PC-3 (cell line): ENCODE measurements around the gene CRAMP1. TPM values are rescaled to one million over a fixed set of nuclear protein-coding genes. Genes with fewer than 3 reads are reported as not detected.

Source experiments
- ATAC-seq: fragments of 200-7000 bp; cut with Tn5 transposase; 2 replicates; pipeline ENCODE4 v1.9.1; 2020; ENCODE audit warnings: mild to moderate bottlenecking, moderate library complexity
- BruUV-seq: library from RNA; stranded (reverse); fragments of 400-500 nt; replicated peaks from 2 replicates; lab custom pipeline; 2021; lab: Mats Ljungman, UMichigan
- CTCF ChIA-PET: fragments of 300-600 bp; sonication (Branson Sonifier 250); formaldehyde crosslinking; loops from one replicate; lab custom pipeline; 2022; ENCODE audit warnings: antibody characterized with exemption; lab: Charles Lee
- POLR2A ChIA-PET: fragments of 300-600 bp; sonication (Branson Sonifier 250); formaldehyde crosslinking; loops from one replicate; lab custom pipeline; 2022; ENCODE audit warnings: antibody characterized with exemption; ENCODE audit not compliant: unreplicated experiment; lab: Charles Lee
- DNase-seq: peaks from one replicate; pipeline ENCODE4 v3.0.0-alpha.2; 2015
- H2AFZ ChIP-seq: fragments of 300-600 bp; sonication (generic); 2 replicates; pipeline ENCODE4 v1.6.0; 2016; ENCODE audit warnings: antibody characterized with exemption, low read length
- H3F3A ChIP-seq: fragments of 300-600 bp; sonication (generic); one replicate; pipeline ENCODE4 v1.6.0; 2017; ENCODE audit warnings: antibody characterized with exemption, low read length, control low read depth, mild to moderate bottlenecking; ENCODE audit not compliant: unreplicated experiment
- H3K27ac ChIP-seq: fragments of 300-600 bp; sonication (generic); 2 replicates; pipeline ENCODE4 v1.5.1; 2016; ENCODE audit warnings: mild to moderate bottlenecking, low read length
- H3K27me3 ChIP-seq: fragments of 300-600 bp; sonication (generic); 2 replicates; pipeline ENCODE4 v1.6.1; 2016; ENCODE audit warnings: low read length, mixed read lengths
- H3K36me3 ChIP-seq: fragments of 300-600 bp; sonication (generic); 2 replicates; pipeline ENCODE4 v1.6.1; 2016; ENCODE audit warnings: low read depth, mixed run types, low read length, mixed read lengths
- H3K4me1 ChIP-seq: fragments of 300-600 bp; sonication (generic); 2 replicates; pipeline ENCODE4 v1.5.1; 2016; ENCODE audit warnings: low read length; ENCODE audit not compliant: insufficient read depth
- H3K4me2 ChIP-seq: fragments of 300-600 bp; sonication (generic); 2 replicates; pipeline ENCODE4 v1.6.0; 2016; ENCODE audit warnings: low read length
- H3K4me3 ChIP-seq: fragments of 300-600 bp; sonication (generic); 2 replicates; pipeline ENCODE4 v1.5.1; 2016; ENCODE audit warnings: mild to moderate bottlenecking, low read length, mixed read lengths
- H3K79me2 ChIP-seq: fragments of 300-600 bp; sonication (generic); 2 replicates; pipeline ENCODE4 v1.6.1; 2017; ENCODE audit warnings: low read length, mixed read lengths
- H3K9ac ChIP-seq: fragments of 300-600 bp; sonication (generic); 2 replicates; pipeline ENCODE4 v1.6.0; 2016; ENCODE audit warnings: mild to moderate bottlenecking, low read length
- H3K9me2 ChIP-seq: fragments of 300-600 bp; sonication (generic); replicated peaks from 2 replicates; pipeline ENCODE4 v1.6.1; 2016; ENCODE audit warnings: mixed run types, low read length, mixed read lengths
- H3K9me3 ChIP-seq: fragments of 300-600 bp; sonication (generic); 2 replicates; pipeline ENCODE4 v1.6.1; 2016; ENCODE audit warnings: low read length, mixed read lengths
- H4K20me1 ChIP-seq: fragments of 300-600 bp; sonication (generic); 2 replicates; pipeline ENCODE4 v1.6.1; 2016; ENCODE audit warnings: low read length, mixed read lengths
- CTCF ChIP-seq: fragments of 300-600 bp; sonication (generic); conservative IDR thresholded peaks from 2 replicates; pipeline ENCODE4 v1.5.1; 2017; ENCODE audit warnings: antibody characterized with exemption, low read depth, mild to moderate bottlenecking, low read length
- EZH2 ChIP-seq: fragments of 300-600 bp; sonication (generic); IDR thresholded peaks from one replicate; pipeline ENCODE4 v1.6.1; 2017; ENCODE audit warnings: antibody characterized with exemption, mild to moderate bottlenecking, low read length; ENCODE audit not compliant: unreplicated experiment
- EZH2phosphoT487 ChIP-seq: fragments of 300-600 bp; sonication (generic); IDR thresholded peaks from 2 replicates; pipeline ENCODE4 v1.6.1; 2018; ENCODE audit warnings: mild to moderate bottlenecking, antibody characterized with exemption, low read length, borderline replicate concordance
- intact Hi-C: fragments of 100-400 bp; cut with micrococcal nuclease; formaldehyde crosslinking; loops from 2 replicates; pipeline ENCODE4 v1.9.0; 2023
- total RNA-seq: library from RNA; depleted of rRNA; stranded (reverse); fragments of >200 nt; gene quantifications from 2 replicates; pipeline ENCODE4 v1.2.3, GENCODE V29; 2014

The CRAMP1 gene
- total RNA-seq, 1 experiment from 2014 or later: 8.5 TPM

GRCh38 chr16:1661826-1662225, 49.7 kb downstream of the CRAMP1 start:
- H3K27me3 ChIP-seq: no peaks in the 10 kb centered on the region
- no peaks in the 10 kb centered on the region for H3K9me2 ChIP-seq
- no peak overlapping the region for H3K9ac ChIP-seq
- no peaks in the 10 kb centered on the region for H4K20me1 ChIP-seq
- no peaks in the 10 kb centered on the region for H3K4me1 ChIP-seq
- H3K4me3 ChIP-seq: no peak overlapping the region
- intact Hi-C loops: no loop called here
- no peaks in the 10 kb centered on the region for H3K9me3 ChIP-seq
- no peak overlapping the region for H3K27ac ChIP-seq
- BruUV-seq: no TSS peak
- DNase-seq: no peak
- ChIA-PET POLR2A (no interaction called here), CTCF (no interaction called here)
- H3K4me2 ChIP-seq: no peak overlapping the region
- TF ChIP-seq CTCF (no peak), EZH2phosphoT487 (no peak), EZH2 (no peak)
- no peaks in the 10 kb centered on the region for H3F3A ChIP-seq
- no peak for ATAC-seq
- H3K79me2 ChIP-seq: no peaks in the 10 kb centered on the region
- H3K36me3 ChIP-seq: peaks cover 11% of the 10 kb centered on the region
- H2AFZ ChIP-seq: no peak overlapping the region

GRCh38 chr16:1662543-1662942, 50.4 kb downstream of the CRAMP1 start:
- no peaks in the 10 kb centered on the region for H3K4me1 ChIP-seq
- H3F3A ChIP-seq: no peaks in the 10 kb centered on the region
- no peak overlapping the region for H2AFZ ChIP-seq
- no peaks in the 10 kb centered on the region for H3K79me2 ChIP-seq
- H3K27me3 ChIP-seq: no peaks in the 10 kb centered on the region
- TF ChIP-seq EZH2phosphoT487: no peak
- no peak for TF ChIP-seq CTCF
- no peak for TF ChIP-seq EZH2
- H4K20me1 ChIP-seq: no peaks in the 10 kb centered on the region
- POLR2A ChIA-PET: no interaction called here
- no peak overlapping the region for H3K4me2 ChIP-seq
- peaks cover 11% of the 10 kb centered on the region for H3K36me3 ChIP-seq
- no peak for DNase-seq
- H3K4me3 ChIP-seq: no peak overlapping the region
- no TSS peak for BruUV-seq
- no peak overlapping the region for H3K9ac ChIP-seq
- no peaks in the 10 kb centered on the region for H3K9me3 ChIP-seq
- intact Hi-C loops: no loop called here
- no peak overlapping the region for H3K27ac ChIP-seq
- ATAC-seq: no peak
- no peaks in the 10 kb centered on the region for H3K9me2 ChIP-seq
- CTCF ChIA-PET: no interaction called here

DNA sequence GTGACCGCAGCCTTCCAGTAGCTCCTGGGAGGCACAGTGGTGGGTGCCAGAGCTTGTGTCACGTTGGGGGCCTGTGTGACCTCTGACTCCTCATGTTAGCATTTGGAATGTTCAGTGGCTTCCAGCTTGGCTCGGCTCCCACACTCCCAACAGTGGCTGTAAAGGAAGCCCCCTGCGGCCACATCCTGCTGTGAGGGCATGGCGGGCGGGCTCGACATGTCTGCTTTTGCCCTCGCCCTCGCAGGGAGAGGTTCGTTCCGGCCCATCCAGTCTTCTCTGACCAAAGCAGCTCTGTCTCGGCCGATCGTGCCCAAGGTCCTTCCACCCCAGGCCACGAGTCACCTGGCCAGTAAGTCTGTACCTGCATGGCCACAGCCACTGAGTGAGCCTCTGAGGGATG, 53.7 kb downstream of the CRAMP1 start:
- intact Hi-C loops: no loop called here
- no peak overlapping the region for H2AFZ ChIP-seq
- H4K20me1 ChIP-seq: no peaks in the 10 kb centered on the region
- no peaks in the 10 kb centered on the region for H3K4me1 ChIP-seq
- ChIA-PET CTCF (no interaction called here), POLR2A (no interaction called here)
- BruUV-seq: no TSS peak
- no peaks in the 10 kb centered on the region for H3K9me3 ChIP-seq
- peaks cover 7% of the 10 kb centered on the region for H3K36me3 ChIP-seq
- H3K27me3 ChIP-seq: no peaks in the 10 kb centered on the region
- H3K9me2 ChIP-seq: no peaks in the 10 kb centered on the region
- ATAC-seq (no peak), DNase-seq (no peak)
- H3K27ac ChIP-seq: no peak overlapping the region
- no peaks in the 10 kb centered on the region for H3F3A ChIP-seq
- no peak for TF ChIP-seq EZH2phosphoT487
- TF ChIP-seq EZH2: no peak
- TF ChIP-seq CTCF: no peak
- no peak overlapping the region for H3K4me3 ChIP-seq
- no peak overlapping the region for H3K4me2 ChIP-seq
- H3K79me2 ChIP-seq: no peaks in the 10 kb centered on the region
- H3K9ac ChIP-seq: no peak overlapping the region
